Measurements from ENCODE around the gene NR2F1.

The NR2F1 gene

DNA sequence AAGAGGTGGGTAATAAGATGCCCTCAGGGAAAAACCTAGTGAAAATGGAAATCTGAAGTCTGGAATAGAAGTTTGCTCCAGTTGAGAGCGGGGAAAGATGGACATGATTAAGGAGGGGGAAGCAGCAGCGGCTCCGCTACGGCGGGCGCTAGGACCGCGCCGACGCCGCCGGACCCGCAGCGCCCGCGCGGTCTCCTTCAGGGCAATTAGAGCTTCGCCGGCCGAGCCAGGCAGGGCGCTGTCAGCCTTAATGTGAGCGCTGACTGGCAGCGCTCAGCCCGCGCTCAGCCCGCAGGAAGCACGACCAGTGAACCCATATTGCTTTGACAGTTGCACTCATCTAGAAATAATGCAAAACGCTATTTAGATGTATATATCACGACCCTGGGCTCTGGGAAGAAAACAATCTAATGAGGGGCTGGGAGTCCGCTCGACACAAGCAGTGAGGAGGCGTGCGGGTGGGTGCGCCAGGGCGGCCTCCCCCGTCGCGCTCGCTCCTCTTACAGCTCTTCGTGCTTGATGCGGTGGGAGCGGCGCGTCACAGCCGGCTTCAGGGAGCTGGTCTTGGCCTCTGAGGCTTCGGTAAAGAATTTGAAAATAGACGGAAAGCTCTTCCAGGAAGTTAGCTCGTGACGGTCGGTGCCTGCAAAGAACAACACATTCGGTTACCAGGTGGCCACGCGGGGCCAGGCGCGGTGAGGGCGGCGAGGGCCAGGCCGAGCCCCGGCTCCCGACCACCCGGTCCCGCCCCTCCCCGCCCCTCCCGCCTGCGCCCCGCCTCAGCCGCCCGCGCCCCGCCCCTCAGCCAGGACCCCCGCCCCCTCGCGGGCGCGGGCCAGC, 37.7 kb downstream of the NR2F1 start (continued):
- TF ChIP-seq ZNF10 (tag by site-specific recombination; IDR thresholded peaks at IDR 0.05): peak; percentile 12; the same call in 1 of the 2 replicates
- no peak for TF ChIP-seq ZNF302 (tag by site-specific recombination; IDR thresholded peaks at IDR 0.05; ENCODE audit: low read depth)
- TF ChIP-seq, protein P1, sequence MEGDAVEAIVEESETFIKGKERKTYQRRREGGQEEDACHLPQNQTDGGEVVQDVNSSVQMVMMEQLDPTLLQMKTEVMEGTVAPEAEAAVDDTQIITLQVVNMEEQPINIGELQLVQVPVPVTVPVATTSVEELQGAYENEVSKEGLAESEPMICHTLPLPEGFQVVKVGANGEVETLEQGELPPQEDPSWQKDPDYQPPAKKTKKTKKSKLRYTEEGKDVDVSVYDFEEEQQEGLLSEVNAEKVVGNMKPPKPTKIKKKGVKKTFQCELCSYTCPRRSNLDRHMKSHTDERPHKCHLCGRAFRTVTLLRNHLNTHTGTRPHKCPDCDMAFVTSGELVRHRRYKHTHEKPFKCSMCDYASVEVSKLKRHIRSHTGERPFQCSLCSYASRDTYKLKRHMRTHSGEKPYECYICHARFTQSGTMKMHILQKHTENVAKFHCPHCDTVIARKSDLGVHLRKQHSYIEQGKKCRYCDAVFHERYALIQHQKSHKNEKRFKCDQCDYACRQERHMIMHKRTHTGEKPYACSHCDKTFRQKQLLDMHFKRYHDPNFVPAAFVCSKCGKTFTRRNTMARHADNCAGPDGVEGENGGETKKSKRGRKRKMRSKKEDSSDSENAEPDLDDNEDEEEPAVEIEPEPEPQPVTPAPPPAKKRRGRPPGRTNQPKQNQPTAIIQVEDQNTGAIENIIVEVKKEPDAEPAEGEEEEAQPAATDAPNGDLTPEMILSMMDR (tag by site-specific recombination; IDR thresholded peaks at IDR 0.05): peak; percentile 77
- no peak for TF ChIP-seq ZNF768 (tag by site-specific recombination; IDR thresholded peaks at IDR 0.05)
- TF ChIP-seq ZNF544 (tag by site-specific recombination; IDR thresholded peaks at IDR 0.05): no peak
- no peak for TF ChIP-seq ZNF792 (tag by site-specific recombination; IDR thresholded peaks at IDR 0.05)
- TF ChIP-seq ZNF184 (tag by site-specific recombination; IDR thresholded peaks at IDR 0.05): peak; percentile 64; the same call in 1 of the 2 replicates
- 0 out of 2 replicates have a peak, but pooled peaks have one; percentile 19 for TF ChIP-seq YY2 (tag by site-specific recombination; IDR thresholded peaks at IDR 0.05)
- no peak for TF ChIP-seq ZNF624 (tag by site-specific recombination; IDR thresholded peaks at IDR 0.05)
- peak; percentile 52; the same call in 1 of the 2 replicates for TF ChIP-seq PRDM4 (tag by site-specific recombination; IDR thresholded peaks at IDR 0.05)
- TF ChIP-seq ZNF175 (tag by site-specific recombination; IDR thresholded peaks at IDR 0.05): no peak
- TF ChIP-seq, protein P2, sequence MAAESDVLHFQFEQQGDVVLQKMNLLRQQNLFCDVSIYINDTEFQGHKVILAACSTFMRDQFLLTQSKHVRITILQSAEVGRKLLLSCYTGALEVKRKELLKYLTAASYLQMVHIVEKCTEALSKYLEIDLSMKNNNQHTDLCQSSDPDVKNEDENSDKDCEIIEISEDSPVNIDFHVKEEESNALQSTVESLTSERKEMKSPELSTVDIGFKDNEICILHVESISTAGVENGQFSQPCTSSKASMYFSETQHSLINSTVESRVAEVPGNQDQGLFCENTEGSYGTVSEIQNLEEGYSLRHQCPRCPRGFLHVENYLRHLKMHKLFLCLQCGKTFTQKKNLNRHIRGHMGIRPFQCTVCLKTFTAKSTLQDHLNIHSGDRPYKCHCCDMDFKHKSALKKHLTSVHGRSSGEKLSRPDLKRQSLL (tag by site-specific recombination; IDR thresholded peaks at IDR 0.05): no peak
- TF ChIP-seq ZNF704 (tag by site-specific recombination; IDR thresholded peaks at IDR 0.05): no peak
- no peak for TF ChIP-seq ZBTB48 (tag by site-specific recombination; IDR thresholded peaks at IDR 0.05)
- TF ChIP-seq HIC1 (tag by site-specific recombination; IDR thresholded peaks at IDR 0.05): no peak
- TF ChIP-seq HOXD13 (CRISPR knock-in tag; IDR thresholded peaks at IDR 0.05; ENCODE audit: borderline replicate concordance): no peak; the same call in 1 of the 2 replicates
- TF ChIP-seq ZNF777 (tag by site-specific recombination; IDR thresholded peaks at IDR 0.05; ENCODE audit: borderline replicate concordance): no peak
